Panc1 (cell line): ENCODE results near the gene TOMM5. TPM values are rescaled to one million over a fixed set of nuclear protein-coding genes. Genes with fewer than 3 reads are reported as not detected.

ENCODE experiments used
- ATAC-seq: fragments of 200-7000 bp; cut with Tn5 transposase; 2 replicates; pipeline ENCODE4 v1.9.1; 2020; ENCODE audit warnings: mild to moderate bottlenecking, moderate library complexity
- BruUV-seq: library from RNA; stranded (reverse); fragments of 400-500 nt; replicated peaks from 2 replicates; lab custom pipeline; 2021; lab: Mats Ljungman, UMichigan
- CTCF ChIA-PET: fragments of 300-600 bp; sonication (Branson Sonifier 250); formaldehyde crosslinking; loops from one replicate; lab custom pipeline; 2022; ENCODE audit warnings: antibody characterized with exemption; lab: Charles Lee
- POLR2A ChIA-PET: fragments of 300-600 bp; sonication (Branson Sonifier 250); formaldehyde crosslinking; loops from one replicate; lab custom pipeline; 2022; ENCODE audit warnings: antibody characterized with exemption; lab: Charles Lee
- DNase-seq: peaks from one replicate; pipeline ENCODE4 v3.0.0-alpha.2; 2010; ENCODE audit warnings: low read depth, low spot score
- H3K27ac ChIP-seq: 2 replicates; pipeline ENCODE4 v1.5.1; 2011; ENCODE audit warnings: mild to moderate bottlenecking, low read length, inconsistent platforms
- H3K27me3 ChIP-seq: fragments of 200-500 bp; sonication (Bioruptor generic); 2 replicates; pipeline ENCODE4 v1.6.0; 2014; ENCODE audit warnings: low read length, inconsistent platforms; ENCODE audit not compliant: control insufficient read depth, insufficient read depth
- H3K36me3 ChIP-seq: fragments of 200-500 bp; sonication (Bioruptor generic); 2 replicates; pipeline ENCODE4 v1.5.1; 2014; ENCODE audit warnings: inconsistent platforms, mild to moderate bottlenecking, low read length, moderate library complexity; ENCODE audit not compliant: control insufficient read depth, insufficient read depth
- H3K4me1 ChIP-seq: 2 replicates; pipeline ENCODE4 v1.5.1; 2011; ENCODE audit warnings: inconsistent platforms, mild to moderate bottlenecking, low read length, moderate library complexity; ENCODE audit not compliant: control insufficient read depth, insufficient read depth
- H3K4me3 ChIP-seq, 2 experiments: 2 replicates each; pipeline ENCODE4 v1.5.1; 2011 to 2012; ENCODE audit warnings: low read depth in 2 of 2, low read length in 2 of 2, mild to moderate bottlenecking in 2 of 2, inconsistent platforms in 1 of 2, moderate library complexity in 1 of 2
- H3K9me3 ChIP-seq: fragments of 200-500 bp; sonication (Bioruptor generic); 2 replicates; pipeline ENCODE4 v1.5.1; 2014; ENCODE audit warnings: low read depth, mild to moderate bottlenecking, inconsistent platforms, low read length, moderate library complexity; ENCODE audit not compliant: control insufficient read depth, insufficient read depth
- CTCF ChIP-seq: fragments of 450-650 bp; IDR thresholded peaks from 2 replicates; pipeline ENCODE4 v1.5.1; 2017; ENCODE audit warnings: mild to moderate bottlenecking
- POLR2AphosphoS5 ChIP-seq: IDR thresholded peaks from 2 replicates; pipeline ENCODE4 v1.6.1; 2012; ENCODE audit warnings: mild to moderate bottlenecking, low read depth, low read length, moderate library complexity
- REST ChIP-seq, 2 experiments: IDR thresholded peaks; 2 replicates each; pipeline ENCODE4 v1.6.1; 2011 to 2012; ENCODE audit warnings: low read depth in 2 of 2, control low read depth in 1 of 2, low read length in 1 of 2, mild to moderate bottlenecking in 1 of 2, moderate library complexity in 1 of 2; ENCODE audit not compliant: insufficient read depth in 1 of 2
- SIN3A ChIP-seq: IDR thresholded peaks from 2 replicates; pipeline ENCODE4 v1.6.1; 2012; ENCODE audit warnings: low read depth, mild to moderate bottlenecking, low read length, moderate library complexity, borderline replicate concordance; ENCODE audit not compliant: insufficient read depth
- TCF7L2 ChIP-seq: IDR thresholded peaks from 2 replicates; pipeline ENCODE4 v1.6.1; 2011; ENCODE audit warnings: mild to moderate bottlenecking, low read depth, low read length, inconsistent platforms
- in situ Hi-C: cut with HindIII; loops from 2 replicates; pipeline ENCODE4 v1.10.0; 2016; ENCODE audit warnings: low sequenced_read_pairs, low pct_unique_long_range_greater_than_20kb
- intact Hi-C: fragments of 100-400 bp; cut with micrococcal nuclease; formaldehyde crosslinking; loops from one replicate; pipeline ENCODE4 v1.10.0; 2022; ENCODE audit not compliant: unreplicated experiment
- total RNA-seq: library from RNA; stranded (reverse); gene quantifications from one replicate; pipeline ENCODE4 v1.2.1, GENCODE V29; 2021; ENCODE audit not compliant: unreplicated experiment

TOMM5 gene
- total RNA-seq, 1 experiment from 2014 or later = 333 TPM

GRCh38 chr9:37617161-37617560 lies 24.8 kb upstream of the TOMM5 start:
- BruUV-seq = no TSS peak
- Histone ChIP-seq H3K27me3 (peaks cover 8% of the 10 kb centered on the region; the same call in 1 of the 2 replicates), H3K4me3 (no peak overlapping the region), H3K27ac (no peak overlapping the region), H3K36me3 (no peaks in the 10 kb centered on the region), H3K4me1 (no peaks in the 10 kb centered on the region), H3K9me3 (no peaks in the 10 kb centered on the region)
- TF ChIP-seq CTCF (no peak), TCF7L2 (no peak)
- no peak for DNase-seq
- no peak for ATAC-seq
- intact Hi-C loops = no loop called here
- ChIA-PET CTCF (no interaction called here), POLR2A (no interaction called here)
- in situ Hi-C loops = no loop called here

- in situ Hi-C loops = no loop called here
- ATAC-seq = no peak; the same call in 1 of the 2 replicates
- no peaks in the 10 kb centered on the region for H3K36me3 ChIP-seq
- DNase-seq = no peak
- no peaks in the 10 kb centered on the region for H3K4me1 ChIP-seq
- no TSS peak for BruUV-seq
- H3K27me3 ChIP-seq = peaks cover 27% of the 10 kb centered on the region; the same call in 1 of the 2 replicates
- no peaks in the 10 kb centered on the region for H3K9me3 ChIP-seq
- intact Hi-C loops = no loop called here
- no peak overlapping the region for H3K27ac ChIP-seq
- CTCF ChIA-PET = no interaction called here
- TF ChIP-seq TCF7L2 = no peak
- no peak for TF ChIP-seq SIN3A
- TF ChIP-seq REST (IDR thresholded peaks at IDR 0.05; ENCODE audit: insufficient read depth in 1 of 2, low read depth in 2 of 2, low read length in 1 of 2) = no peak
- TF ChIP-seq POLR2AphosphoS5 = no peak
- no peak for TF ChIP-seq CTCF
- POLR2A ChIA-PET = interaction anchor here (0.8 kb wide), 1 partner anchor 20 kb away, joined by 3 read pairs; the partner anchor contains the start of gene TOMM5
- H3K4me3 ChIP-seq = no peak overlapping the region
Measured at GRCh38 chr9:37611961-37612360, 19.6 kb upstream of the TOMM5 start.
